A549 (cell line): ENCODE results near the gene C16orf90.

Experiments
- CTCF ChIP-seq: fragments of >200 bp; sonication (Bioruptor Twin); formaldehyde crosslinking; IDR thresholded peaks from 3 replicates; pipeline ENCODE4 v1.5.1; 2016
- HMGXB4 ChIP-seq: fragments of 250-450 bp; sonication (Bioruptor Pico); IDR thresholded peaks from 2 replicates; pipeline ENCODE4 v1.5.0; 2021; ENCODE audit warnings: mild to moderate bottlenecking, moderate library complexity, borderline replicate concordance
- HOXB13 ChIP-seq: fragments of 250-450 bp; sonication (Bioruptor Pico); IDR thresholded peaks from 2 replicates; pipeline ENCODE4 v1.5.0; 2020; ENCODE audit warnings: low read depth, mild to moderate bottlenecking, moderate library complexity
- POLR2A ChIP-seq: IDR thresholded peaks from 2 replicates; pipeline ENCODE4 v1.6.1; 2012; ENCODE audit warnings: mild to moderate bottlenecking, low read length
- RAD21 ChIP-seq, 2 experiments: fragments of >200 bp in 1 of 2; sonication (Bioruptor Twin) in 1 of 2; formaldehyde crosslinking in 1 of 2; IDR thresholded peaks in 1 of 2; conservative IDR thresholded peaks in 1 of 2; 2 replicates in 1 of 2; 3 replicates in 1 of 2; pipeline ENCODE4 v1.6.1; 2012 to 2018; ENCODE audit warnings: inconsistent platforms in 1 of 2
- SMC3 ChIP-seq: fragments of >200 bp; sonication (Bioruptor Twin); formaldehyde crosslinking; IDR thresholded peaks from 3 replicates; pipeline ENCODE4 v1.6.1; 2018; ENCODE audit warnings: inconsistent platforms
- ZC3H11A ChIP-seq: fragments of 450-650 bp; IDR thresholded peaks from 2 replicates; pipeline ENCODE4 v1.6.1; 2014; ENCODE audit warnings: antibody characterized with exemption, mild to moderate bottlenecking

GRCh38 chr16:3520841-3521240 is 25.6 kb upstream of the C16orf90 start:
- no peak for TF ChIP-seq CTCF
- no peak for TF ChIP-seq HOXB13 (CRISPR knock-in tag)
- TF ChIP-seq SMC3, result no peak
- TF ChIP-seq ZC3H11A, result no peak
- TF ChIP-seq POLR2A, result no peak
- TF ChIP-seq RAD21 (conservative IDR thresholded peaks at IDR 0.05 in 1 of 2, IDR thresholded peaks at IDR 0.05 in 1 of 2), result no peak
- no peak for TF ChIP-seq HMGXB4 (CRISPR knock-in tag)
